ENCODE results near the gene UBE2L6.

UBE2L6 gene

GRCh38 chr11:57567515-57568329 lies at the start of gene UBE2L6:
TSS of gene UBE2L6 (minus strand) at chr11:57567672. CDS start at chr11:57567611, 61 bp downstream.
- in situ Hi-C loops (cut with HindIII; ENCODE audit: low sequenced_read_pairs), result no loop called here

GRCh38 chr11:57616595-57616994 lies 49.1 kb upstream of the UBE2L6 start:
- in situ Hi-C loops (cut with HindIII; ENCODE audit: low sequenced_read_pairs), result no loop called here

DNA sequence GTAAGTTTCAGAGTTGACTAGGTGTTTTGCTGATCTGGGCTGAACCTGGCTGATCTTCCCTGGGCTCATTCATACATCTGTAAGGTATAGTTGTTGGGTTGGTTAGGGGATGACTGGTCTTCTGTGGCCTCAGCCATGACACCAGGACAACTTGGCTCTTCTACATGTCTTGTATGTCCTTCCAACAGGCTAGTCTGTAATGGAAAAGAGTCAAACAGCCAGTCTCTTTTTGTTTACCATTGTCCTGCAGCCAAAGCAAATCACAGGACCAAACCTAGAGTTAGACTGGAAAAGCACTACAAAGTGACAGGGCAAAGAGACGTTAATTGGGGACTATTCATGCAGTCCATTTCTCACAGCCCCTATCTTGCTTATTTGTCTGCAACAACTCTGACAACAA lies 47.8 kb upstream of the UBE2L6 start:
- in situ Hi-C loops (cut with HindIII; ENCODE audit: low sequenced_read_pairs), result no loop called here

DNA sequence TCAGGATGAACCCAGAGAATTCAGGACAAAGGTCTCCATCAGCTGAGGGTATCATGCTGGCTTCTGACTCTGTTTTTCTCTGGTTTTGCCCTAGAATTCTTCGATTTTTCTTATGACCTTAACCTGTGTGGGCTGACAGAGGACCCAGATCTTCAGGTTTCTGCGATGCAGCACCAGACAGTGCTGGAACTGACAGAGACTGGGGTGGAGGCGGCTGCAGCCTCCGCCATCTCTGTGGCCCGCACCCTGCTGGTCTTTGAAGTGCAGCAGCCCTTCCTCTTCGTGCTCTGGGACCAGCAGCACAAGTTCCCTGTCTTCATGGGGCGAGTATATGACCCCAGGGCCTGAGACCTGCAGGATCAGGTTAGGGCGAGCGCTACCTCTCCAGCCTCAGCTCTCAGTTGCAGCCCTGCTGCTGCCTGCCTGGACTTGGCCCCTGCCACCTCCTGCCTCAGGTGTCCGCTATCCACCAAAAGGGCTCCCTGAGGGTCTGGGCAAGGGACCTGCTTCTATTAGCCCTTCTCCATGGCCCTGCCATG lies 46.8 kb upstream of the UBE2L6 start:
- in situ Hi-C loops (cut with HindIII; ENCODE audit: low sequenced_read_pairs), result no loop called here

DNA sequence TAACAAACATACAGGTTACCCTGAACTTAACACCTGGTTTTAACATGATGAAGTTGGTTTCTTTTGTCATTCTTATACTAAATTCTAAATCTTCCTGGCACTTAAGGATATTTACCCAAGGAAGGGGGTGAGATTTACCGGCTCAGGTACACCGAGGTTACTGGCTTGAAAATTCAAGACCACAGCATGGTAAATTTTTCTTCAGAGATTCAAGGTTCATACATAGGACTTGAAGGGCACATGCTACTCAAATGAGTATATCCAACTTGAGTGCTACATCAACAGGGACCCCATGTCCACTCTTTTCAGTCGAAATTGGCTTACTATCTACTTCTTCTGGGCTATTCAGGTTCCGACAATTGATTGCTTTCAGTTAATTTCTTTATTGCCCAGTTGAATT lies 42.7 kb upstream of the UBE2L6 start:
- in situ Hi-C loops (cut with HindIII; ENCODE audit: low sequenced_read_pairs), result no loop called here

DNA sequence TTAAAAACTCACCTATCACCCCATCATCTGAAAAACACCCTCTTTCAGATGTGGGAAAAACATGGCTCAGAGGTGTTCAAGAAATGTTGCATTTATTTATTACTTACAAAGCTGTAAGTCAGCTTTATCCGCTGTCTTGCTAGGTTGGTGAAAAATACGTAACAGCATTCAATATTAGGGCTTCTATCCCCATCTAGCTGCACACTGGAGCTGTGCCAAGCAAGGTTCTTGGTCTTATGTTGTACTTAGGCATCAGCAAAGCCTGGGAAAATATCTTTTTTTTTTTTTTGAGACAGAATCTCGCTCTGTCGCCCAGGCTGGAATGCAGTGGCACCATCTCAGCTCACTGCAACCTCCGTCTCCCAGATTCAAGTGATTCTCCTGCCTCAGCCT lies 37.6 kb upstream of the UBE2L6 start:
- in situ Hi-C loops (cut with HindIII; ENCODE audit: low sequenced_read_pairs), result no loop called here

GRCh38 chr11:57604296-57605027 lies 37.0 kb upstream of the UBE2L6 start:
- in situ Hi-C loops (cut with HindIII; ENCODE audit: low sequenced_read_pairs), result no loop called here

- in situ Hi-C loops (cut with HindIII; ENCODE audit: low sequenced_read_pairs), result no loop called here
These were observed 33.8 kb upstream of the UBE2L6 start for GRCh38 chr11:57601297-57601696.

- in situ Hi-C loops (cut with HindIII; ENCODE audit: low sequenced_read_pairs), result no loop called here
These were observed 31.9 kb upstream of the UBE2L6 start for GRCh38 chr11:57599381-57599780.

GRCh38 chr11:57598831-57599155 lies 31.3 kb upstream of the UBE2L6 start:
- in situ Hi-C loops (cut with HindIII; ENCODE audit: low sequenced_read_pairs), result no loop called here

- in situ Hi-C loops (cut with HindIII; ENCODE audit: low sequenced_read_pairs), result no loop called here
These were observed 30.7 kb upstream of the UBE2L6 start for GRCh38 chr11:57597916-57598830.

DNA sequence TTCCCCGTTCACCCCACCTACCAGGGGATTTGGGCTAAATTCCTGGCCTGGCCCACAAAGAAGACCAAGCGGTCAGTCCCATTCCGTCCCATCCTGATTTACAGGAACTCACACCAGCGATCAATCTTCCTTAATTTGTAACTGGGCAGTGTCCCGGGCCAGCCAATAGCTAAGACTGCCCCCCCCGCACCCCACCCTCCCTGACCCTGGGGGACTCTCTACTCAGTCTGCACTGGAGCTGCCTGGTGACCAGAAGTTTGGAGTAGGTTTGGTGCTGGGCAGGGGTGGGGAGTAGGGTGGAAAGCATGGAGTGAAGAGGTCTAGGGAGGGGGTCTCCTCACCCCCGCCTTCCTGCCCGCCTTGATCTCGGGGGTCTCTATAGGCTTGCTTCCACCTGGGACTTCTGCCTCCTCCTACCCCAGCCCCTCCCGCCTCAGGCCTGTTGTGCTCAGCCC lies 30.0 kb upstream of the UBE2L6 start, which contains the start of gene SERPING1:
TSS of gene SERPING1 (plus strand) at position 225 of the 455 bp plus-strand sequence. CDS start 586 bp downstream, outside the sequence.
- in situ Hi-C loops (cut with HindIII; ENCODE audit: low sequenced_read_pairs), result no loop called here

- in situ Hi-C loops (cut with HindIII; ENCODE audit: low sequenced_read_pairs), result no loop called here
These were observed 28.9 kb upstream of the UBE2L6 start for GRCh38 chr11:57596266-57596885.

GRCh38 chr11:57588046-57588710 lies 20.7 kb upstream of the UBE2L6 start:
- in situ Hi-C loops (cut with HindIII; ENCODE audit: low sequenced_read_pairs), result no loop called here

DNA sequence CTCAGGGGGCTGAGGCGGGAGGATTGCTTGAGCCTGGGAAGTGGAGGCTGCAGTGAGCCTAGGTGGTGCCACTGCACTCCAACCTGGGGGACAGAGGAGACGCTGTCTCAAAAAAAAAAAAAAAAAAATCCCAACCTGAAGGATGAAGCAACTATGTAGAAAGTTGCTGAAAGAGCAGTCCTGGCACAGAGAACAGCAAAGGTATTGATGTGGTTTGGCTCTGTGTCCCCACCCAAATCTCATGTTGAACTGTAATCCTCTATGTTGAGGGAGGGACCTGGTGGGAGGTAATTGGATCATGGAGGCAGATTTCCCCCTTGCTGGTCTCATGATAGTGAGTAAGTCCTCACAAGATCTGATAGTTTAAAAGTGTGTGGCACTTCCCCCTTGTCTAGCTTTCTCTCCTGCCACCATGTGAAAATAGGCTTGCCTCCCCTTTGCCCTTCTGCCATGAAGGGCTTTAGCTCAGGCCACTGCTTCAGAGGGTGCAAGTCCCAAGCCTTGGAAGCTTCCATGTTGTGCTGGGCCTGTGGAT lies 19.3 kb upstream of the UBE2L6 start:
- in situ Hi-C loops (cut with HindIII; ENCODE audit: low sequenced_read_pairs), result no loop called here

- in situ Hi-C loops (cut with HindIII; ENCODE audit: low sequenced_read_pairs), result no loop called here
These were observed 17.8 kb upstream of the UBE2L6 start for GRCh38 chr11:57585301-57585700.

GRCh38 chr11:57584341-57584740 lies 16.9 kb upstream of the UBE2L6 start:
- in situ Hi-C loops (cut with HindIII; ENCODE audit: low sequenced_read_pairs), result no loop called here

DNA sequence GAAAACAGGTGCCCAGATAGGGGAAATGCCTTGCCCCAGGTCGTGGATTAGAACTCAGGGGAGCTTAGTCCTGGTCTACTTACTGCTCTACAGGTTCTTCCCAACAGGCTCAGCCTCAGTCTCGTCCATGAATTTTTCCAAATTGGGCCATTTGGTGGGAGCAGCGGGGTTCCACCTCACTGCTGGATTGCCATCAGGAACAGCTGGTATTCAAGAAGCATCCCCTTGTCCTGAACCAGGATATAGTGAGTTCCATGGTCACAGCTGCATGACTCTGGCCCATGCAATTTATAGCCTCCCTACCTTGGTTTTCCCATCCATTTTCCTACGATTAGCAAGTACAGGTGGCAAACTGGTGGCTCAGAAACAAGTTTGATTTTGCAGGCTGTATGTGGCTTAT lies 6.6 kb upstream of the UBE2L6 start:
- in situ Hi-C loops (cut with HindIII; ENCODE audit: low sequenced_read_pairs), result no loop called here

DNA sequence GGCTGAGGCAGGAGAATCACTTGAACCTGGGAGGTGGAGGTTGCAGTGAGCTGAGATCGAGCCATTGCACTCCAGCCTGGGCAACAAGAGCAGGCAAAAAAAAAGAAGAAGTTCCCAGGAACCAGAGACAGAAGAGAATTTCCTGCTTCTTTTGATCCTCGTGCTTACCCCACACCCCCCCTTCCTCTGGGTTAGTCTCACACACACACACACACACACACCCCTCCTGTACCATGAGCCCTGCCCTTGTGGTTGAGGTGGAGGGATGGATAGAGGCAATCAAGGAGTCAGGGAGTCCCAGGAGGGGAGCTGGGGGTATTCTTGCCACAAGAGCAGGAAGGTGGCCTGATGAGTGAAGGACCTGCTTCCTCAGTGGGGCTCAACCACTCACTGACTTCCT lies 4.1 kb upstream of the UBE2L6 start:
- in situ Hi-C loops (cut with HindIII; ENCODE audit: low sequenced_read_pairs), result no loop called here

DNA sequence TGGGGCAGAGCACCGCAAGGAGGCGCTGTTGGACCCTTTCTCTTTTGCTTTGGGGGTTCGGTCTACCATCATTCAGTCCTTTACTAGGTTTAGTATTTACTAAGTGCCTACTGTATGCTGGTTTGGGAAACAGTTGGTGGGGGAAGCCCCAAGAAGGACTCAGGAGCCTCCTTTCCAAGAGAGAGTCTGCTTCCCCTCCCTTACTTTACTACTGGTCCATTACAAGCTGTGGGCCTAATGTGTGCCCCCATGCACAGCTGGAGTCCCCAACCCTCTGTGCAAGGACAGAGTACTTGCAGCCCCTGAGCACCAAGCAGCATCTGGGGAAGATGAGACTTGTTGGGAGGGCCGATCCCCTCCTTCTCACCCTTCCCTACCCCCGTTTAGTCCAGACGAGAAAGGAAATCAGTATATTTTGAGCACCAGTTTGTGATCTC lies 876 bp upstream of the UBE2L6 start:
- in situ Hi-C loops (cut with HindIII; ENCODE audit: low sequenced_read_pairs), result no loop called here

Data from endothelial cell of hepatic sinusoid (primary cell).